NCI-H446 treated with DMSO at 0.1 percent for 48 hours (cell line): ENCODE measurements around the gene DPP10.
"Not testable (repeated sequence)": the region's sequence is repeated elsewhere in the genome, so short reads cannot be mapped to it uniquely, and the experiment has no call there.

ENCODE experiments used
- DNase-seq: peaks from one replicate; lab custom pipeline; 2025; lab: John Stamatoyannopoulos, UW

Gene DPP10

DNA sequence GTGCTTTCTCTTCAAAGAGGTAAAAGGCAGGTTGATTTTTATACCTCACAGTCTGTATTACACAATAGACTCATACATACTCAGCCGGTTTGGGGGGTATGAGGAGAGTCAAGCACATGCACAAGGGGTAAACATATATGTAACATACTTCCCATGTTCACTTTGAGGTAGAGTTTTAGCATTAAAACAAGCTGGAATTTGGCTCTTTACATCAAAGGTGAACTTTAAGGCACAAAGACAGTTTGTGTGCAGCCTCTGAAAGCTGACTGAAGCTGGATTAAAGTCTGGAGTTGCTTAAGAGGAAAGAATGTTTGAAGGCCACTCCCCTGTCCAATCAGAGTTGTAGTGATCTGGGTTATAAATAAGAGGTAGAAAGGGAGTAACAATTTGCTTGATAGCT is 282.0 kb downstream of the DPP10 start:
- DNase-seq = no peak

GRCh38 chr2:114727012-114727411 is 284.6 kb downstream of the DPP10 start:
- DNase-seq = no peak

DNA sequence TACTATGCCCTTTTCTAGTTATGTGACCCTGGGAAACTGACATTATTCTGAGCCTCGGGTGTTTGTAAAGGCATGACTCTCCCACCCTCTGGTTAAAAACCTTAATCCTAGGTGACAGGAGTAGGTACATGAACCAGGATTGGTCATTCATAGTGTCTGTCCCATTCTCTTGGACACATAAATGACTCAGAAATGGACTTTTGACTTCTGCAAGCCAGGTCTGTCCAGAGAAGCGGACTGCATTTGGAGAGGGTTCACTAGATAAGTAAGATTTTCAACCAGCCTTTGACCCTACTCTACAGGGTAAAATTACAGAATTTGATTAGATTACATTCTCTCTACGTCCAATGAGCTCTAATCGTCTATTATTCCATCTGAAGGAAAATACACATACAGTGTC is 285.9 kb downstream of the DPP10 start:
- DNase-seq = no peak

DNA sequence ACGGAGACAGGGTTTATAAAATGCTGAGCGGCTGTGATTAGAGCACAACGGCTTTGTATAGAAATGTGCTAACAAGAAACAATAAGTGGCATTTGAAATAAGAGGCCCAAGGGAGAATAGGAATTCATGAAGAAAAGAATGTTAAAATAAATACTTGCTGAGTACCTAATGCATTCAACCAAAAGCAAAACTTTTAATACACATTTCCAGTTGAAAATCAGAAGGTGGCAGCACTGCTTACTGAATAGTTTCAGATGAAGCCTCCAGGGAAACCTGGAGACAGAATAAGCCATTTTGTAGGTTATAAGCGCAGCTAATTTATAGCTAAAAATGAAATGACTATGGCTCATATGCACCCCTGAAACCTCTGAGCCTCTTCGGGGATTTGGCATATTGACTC is 286.6 kb downstream of the DPP10 start:
- DNase-seq = no peak

- DNase-seq = no peak
Observed at GRCh38 chr2:114735126-114735525, 292.7 kb downstream of the DPP10 start.

GRCh38 chr2:114742245-114742644 is 299.8 kb downstream of the DPP10 start:
- DNase-seq = no peak

DNA sequence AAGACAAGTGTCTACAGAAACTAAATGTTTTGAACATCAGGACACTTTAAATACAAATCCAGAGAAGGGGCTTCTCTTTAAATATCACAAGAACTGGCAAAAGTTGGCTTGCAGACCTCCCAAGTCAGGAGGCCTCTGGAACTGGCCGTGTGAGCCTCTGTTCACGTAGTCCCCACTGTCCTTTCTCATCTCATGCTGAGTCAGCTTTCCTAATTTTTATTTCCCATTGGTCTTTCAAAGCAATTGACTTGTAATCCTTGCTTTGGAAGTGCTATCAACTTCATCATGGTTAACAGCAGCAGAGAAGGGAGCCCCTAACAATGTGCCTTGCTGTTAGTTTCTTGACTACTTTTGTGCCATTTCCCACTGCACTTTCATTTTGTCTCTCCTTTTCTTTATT is 303.3 kb downstream of the DPP10 start:
- no peak for DNase-seq

DNA sequence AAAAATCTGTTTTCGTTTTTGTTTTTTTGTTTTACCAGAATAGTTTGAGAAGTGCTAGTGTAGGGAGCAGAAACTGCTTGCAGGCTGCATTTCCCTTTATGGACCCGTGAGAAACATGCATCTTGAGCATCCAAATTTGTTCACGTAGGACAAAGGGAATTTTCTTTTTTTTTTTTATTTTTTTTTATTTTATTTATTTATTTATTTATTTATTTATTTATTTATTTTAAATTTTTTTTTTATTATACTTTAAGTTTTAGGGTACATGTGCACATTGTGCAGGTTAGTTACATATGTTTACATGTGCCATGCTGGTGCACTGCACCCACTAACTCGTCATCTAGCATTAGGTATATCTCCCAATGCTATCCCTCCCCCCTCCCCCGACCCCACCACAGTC is 305.7 kb downstream of the DPP10 start:
- DNase-seq = not testable (repeated sequence)

DNA sequence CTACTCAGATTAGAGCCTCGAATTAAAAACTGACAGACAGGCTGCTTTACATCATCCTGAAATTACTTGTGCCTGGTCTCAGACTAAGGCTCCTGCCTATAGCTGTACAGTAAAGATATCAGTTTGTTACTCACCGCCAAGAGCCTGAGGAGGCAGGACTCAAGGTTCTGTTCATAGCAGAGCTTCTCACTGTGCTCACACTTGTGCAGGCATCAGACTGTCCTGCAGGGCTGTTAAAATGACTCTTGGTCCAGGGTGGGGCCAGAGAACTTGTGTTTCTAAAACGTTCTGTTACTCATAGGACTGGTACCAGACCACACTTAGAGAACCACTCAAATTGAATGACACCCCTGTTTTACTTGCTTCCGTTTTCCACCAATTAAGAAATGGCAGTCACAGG is 310.0 kb downstream of the DPP10 start:
- DNase-seq = no peak

- DNase-seq = no peak
Observed at GRCh38 chr2:114753145-114753544, 310.7 kb downstream of the DPP10 start.

- no peak for DNase-seq
Observed at GRCh38 chr2:114754907-114755563, 312.6 kb downstream of the DPP10 start.

DNA sequence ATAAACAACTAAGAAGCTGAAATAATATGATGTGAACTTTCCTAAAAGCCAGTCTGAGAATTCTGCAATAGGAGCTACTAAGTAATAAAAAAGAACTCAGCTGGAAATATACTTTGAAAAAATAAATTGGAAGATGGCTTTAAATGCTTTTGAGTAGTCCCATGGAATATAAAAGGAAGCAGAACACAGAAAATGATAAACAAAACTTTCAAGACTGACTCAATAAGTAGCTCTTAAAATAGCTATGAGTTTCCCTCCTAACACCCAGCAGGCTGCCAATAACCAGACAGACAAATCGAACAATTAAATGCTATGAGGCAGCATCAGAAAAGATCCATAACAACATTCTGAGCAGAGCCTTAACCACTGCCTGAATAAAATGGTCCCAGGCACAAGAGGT is 319.9 kb downstream of the DPP10 start:
- DNase-seq = no peak

DNA sequence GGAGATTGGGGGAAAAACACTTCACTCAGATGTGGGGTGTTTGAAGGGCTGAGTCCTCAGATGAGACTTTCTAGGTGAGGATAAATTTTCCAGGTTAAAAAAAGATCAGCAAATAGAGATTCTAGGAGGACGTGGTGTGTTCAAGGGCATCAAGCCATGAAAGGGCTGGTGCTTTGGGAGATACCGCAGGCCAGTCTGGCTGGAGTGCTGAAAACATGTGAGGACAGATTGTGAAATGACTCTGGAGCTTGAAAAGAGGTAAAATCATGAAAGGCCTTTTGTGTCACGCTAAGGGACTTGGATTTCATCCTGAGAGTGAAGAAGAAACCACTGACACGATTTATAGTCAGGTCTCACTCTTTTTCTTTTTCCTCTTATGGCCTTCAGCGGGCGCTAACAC is 320.5 kb downstream of the DPP10 start:
- DNase-seq = no peak

GRCh38 chr2:114769110-114769509 is 326.7 kb downstream of the DPP10 start:
- no peak for DNase-seq

DNA sequence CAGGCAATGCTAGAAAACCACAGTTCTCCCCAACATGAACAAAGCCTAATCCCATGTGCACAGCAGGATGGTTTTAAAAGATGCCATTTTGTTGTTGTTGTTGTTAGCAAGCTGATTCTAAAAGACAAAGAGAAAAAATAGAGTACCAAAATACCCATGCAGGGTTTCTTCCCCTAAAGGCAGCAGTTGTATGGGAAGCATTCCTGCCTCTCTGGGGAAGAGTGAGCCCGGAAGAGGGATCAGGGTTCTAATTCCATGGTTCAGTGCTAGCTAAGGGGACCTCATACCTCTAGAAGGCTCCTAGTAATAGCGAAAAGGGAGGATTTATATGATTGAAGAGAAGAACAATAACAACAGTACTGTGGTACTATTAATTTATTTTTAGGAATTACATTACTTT is 327.6 kb downstream of the DPP10 start:
- no peak for DNase-seq

DNA sequence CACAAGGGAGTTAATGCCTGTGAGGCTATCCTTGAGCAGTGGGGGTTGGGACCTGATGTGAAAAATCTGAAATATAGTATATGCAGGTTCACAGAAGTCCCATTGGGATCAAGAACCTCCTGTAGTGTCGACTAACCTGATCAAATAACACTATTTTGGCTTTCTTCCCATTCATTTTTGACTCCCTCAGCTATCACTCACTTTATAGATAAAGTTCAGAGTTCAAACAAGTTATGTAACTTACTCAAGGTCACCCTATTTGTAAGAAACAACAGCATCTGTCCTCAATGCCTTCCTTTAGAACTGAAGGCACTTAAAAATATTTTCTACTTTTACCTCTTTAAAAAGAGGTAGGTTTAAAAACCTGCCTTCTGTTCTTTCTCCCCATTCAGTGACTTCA is 341.6 kb downstream of the DPP10 start:
- DNase-seq = no peak

- DNase-seq = no peak
Observed at GRCh38 chr2:114784890-114785583, 342.6 kb downstream of the DPP10 start.

DNA sequence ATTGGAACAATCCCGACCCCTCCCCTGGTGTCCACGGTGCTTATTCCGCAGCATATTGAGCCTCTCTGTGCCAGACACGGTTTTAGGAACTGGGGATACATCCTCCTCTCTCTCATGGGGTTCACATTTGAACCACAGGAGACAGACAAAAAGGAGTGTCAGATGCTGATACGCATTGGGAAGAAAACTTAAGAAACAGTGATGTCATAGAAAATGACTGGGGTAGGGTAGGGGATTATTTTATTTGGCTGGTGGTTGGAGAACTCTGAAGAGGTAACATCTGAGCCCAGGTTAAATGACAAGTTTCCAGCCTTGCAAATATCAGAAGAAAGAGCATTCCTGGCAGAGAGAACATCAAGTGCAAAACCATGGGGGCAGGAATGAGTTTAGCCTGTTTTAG is 344.5 kb downstream of the DPP10 start:
- no peak for DNase-seq

DNA sequence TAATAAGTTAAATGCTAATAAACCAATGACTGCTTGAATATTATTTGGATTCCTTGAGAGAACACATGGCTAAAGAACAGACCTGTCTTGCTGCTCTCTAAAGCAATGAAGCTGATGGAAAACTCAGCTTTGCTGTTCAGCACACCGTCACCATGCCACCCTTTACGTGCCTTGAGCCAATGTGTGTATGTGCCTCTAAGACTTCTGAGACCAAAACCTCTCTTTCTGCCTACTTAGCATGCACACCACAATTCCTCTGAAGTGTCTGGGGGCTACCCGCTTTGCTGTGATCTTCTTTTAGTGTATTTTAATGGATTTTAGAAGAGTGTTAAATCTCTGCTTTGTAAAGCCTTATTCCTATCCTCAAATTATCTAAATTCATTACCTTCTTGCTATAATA is 345.0 kb downstream of the DPP10 start:
- DNase-seq = no peak

DNA sequence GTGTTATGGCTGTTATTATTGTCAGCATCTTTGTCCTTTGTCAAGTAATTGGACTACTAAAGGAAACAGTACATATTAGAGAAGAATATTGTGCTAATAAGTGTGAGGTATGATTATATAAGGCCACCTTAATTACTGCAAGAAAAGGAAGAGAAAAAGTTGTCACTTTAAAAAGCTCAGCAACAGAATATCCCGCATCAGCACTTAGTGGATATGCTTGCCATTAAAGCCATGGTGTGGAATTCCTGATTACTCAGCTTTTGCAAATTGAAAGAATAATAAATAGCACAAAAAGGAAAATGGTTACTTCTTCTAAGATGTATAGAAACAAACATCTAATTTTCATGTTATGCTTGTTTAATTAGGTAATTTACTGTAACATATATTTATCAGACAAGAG is 347.5 kb downstream of the DPP10 start:
- no peak for DNase-seq

DNA sequence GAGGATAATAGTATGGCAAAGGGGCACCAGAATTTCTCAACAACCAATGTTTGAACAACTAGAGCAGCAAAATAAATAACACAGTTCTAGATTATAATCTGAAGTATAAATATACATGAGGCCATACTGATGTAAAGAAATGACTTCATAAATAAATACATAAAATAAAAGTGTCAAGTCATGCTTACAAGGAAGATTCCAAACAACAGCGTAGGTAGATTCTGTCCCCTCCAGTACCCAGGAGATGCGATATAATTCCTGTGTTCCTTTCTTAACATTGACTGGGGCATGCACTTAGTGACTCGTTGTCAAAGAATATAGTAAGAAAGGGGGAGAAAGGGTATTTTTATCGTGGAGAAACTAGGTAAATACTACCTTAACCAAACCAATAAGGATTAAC is 355.1 kb downstream of the DPP10 start:
- no peak for DNase-seq

DNA sequence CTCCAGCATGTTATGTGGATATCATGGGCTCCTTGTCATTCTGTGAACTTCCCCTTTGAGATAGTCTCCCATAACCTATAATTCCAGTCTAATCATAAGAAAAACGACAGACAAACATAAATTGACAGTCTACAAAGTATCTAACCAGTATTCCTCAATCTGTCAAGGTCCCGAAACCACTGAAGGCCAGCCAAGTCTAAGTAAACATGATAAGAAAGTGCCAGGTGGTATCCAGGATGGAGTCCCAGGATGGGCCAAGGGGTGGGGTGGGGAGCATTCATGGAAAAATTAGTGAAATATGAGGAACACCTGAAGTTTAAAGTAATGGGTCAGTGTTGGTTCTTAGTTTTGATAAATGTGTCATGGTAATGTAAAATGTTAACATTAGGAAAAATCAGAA is 355.5 kb downstream of the DPP10 start:
- no peak for DNase-seq

DNA sequence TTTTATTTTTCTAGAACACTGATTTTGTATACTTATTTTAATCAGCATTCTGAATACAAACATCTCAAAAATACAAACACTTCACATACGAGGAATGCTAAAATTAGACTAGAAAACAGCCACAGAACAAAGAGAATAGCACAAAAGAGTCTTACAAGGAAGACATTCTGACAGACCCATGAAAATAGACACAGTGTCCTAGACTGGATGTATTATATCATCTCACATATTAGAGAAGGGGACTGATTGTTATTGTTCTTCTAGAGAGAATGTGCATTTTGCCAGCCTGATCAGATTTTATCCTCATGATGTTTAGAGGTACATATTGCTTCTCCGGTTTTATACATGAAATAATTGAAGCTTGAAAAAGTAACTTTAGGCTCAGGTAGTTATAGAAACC is 357.9 kb downstream of the DPP10 start:
- DNase-seq = no peak

- no peak for DNase-seq
Observed at GRCh38 chr2:114805195-114805594, 362.8 kb downstream of the DPP10 start.
